ENCODE measurements around the gene ELMO1. TPM values are rescaled to one million over a fixed set of nuclear protein-coding genes. Genes with fewer than 3 reads are reported as not detected.
A peak's percentile ranks its signal among the peaks of the same experiment; 100 is the strongest.

Gene ELMO1
- total RNA-seq, 1 donor from 2014 or later = 66.1 TPM

- Mint-ChIP-seq H3K27ac (peak overlapping the region; percentile 26), H3K36me3 (ENCODE audit: insufficient read depth) (peaks cover 9% of the 10 kb centered on the region)
These were observed 38.1 kb downstream of the ELMO1 start for GRCh38 chr7:37410305-37411229.

DNA sequence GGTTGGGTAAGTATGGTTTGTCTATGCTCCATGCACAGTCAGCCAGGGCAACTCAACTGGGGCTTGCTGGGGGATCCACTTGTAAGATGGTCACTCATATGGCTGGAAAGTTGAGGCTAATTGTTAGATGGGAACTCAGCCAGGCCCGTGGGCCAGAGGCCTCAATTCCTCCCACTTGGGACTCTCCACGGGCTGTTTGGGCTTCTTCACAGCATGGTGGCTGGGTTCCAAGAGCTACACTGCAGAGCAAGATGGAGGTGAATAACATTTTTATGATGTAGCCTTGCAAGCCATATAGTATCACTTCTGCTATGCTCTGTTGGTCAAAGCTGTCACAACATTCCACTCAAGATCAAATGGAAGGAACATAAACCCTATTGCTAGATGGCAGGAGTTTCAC is 39.2 kb downstream of the ELMO1 start:
- peaks cover 4% of the 10 kb centered on the region for H3K9me3 Mint-ChIP-seq (ENCODE audit: low read depth)
- peaks cover 46% of the 10 kb centered on the region for H3K4me1 Mint-ChIP-seq (ENCODE audit: low read depth)
- no peak overlapping the region for H3K4me3 Mint-ChIP-seq (ENCODE audit: low read depth)
- TF ChIP-seq CTCF (IDR thresholded peaks at IDR 0.05; ENCODE audit: unreplicated experiment) = no peak
- peaks cover 7% of the 10 kb centered on the region for H3K36me3 Mint-ChIP-seq (ENCODE audit: insufficient read depth)
- H3K27ac Mint-ChIP-seq = peak overlapping the region; percentile 40
- H3K27me3 Mint-ChIP-seq = no peaks in the 10 kb centered on the region
- DNase-seq (ENCODE audit: low spot score, unreplicated experiment) = no peak

More at GRCh38 chr7:37410305-37411229, 38.1 kb downstream of the ELMO1 start:
- H3K4me3 Mint-ChIP-seq (ENCODE audit: low read depth) = no peak overlapping the region
- peaks cover 4% of the 10 kb centered on the region for H3K9me3 Mint-ChIP-seq (ENCODE audit: low read depth)
- TF ChIP-seq CTCF (IDR thresholded peaks at IDR 0.05; ENCODE audit: unreplicated experiment) = no peak
- no peak for DNase-seq (ENCODE audit: low spot score, unreplicated experiment)
- peaks cover 42% of the 10 kb centered on the region for H3K4me1 Mint-ChIP-seq (ENCODE audit: low read depth)
- H3K27me3 Mint-ChIP-seq = no peaks in the 10 kb centered on the region

GRCh38 chr7:37408291-37409228 is 40.1 kb downstream of the ELMO1 start:
- H3K36me3 Mint-ChIP-seq (ENCODE audit: insufficient read depth) = peaks cover 6% of the 10 kb centered on the region
- TF ChIP-seq CTCF (IDR thresholded peaks at IDR 0.05; ENCODE audit: unreplicated experiment) = no peak
- no peaks in the 10 kb centered on the region for H3K27me3 Mint-ChIP-seq
- peaks cover 4% of the 10 kb centered on the region for H3K9me3 Mint-ChIP-seq (ENCODE audit: low read depth)
- no peak for DNase-seq (ENCODE audit: low spot score, unreplicated experiment)
- H3K4me1 Mint-ChIP-seq (ENCODE audit: low read depth) = peaks cover 45% of the 10 kb centered on the region
- peak overlapping the region; percentile 2 for H3K4me3 Mint-ChIP-seq (ENCODE audit: low read depth)
- H3K27ac Mint-ChIP-seq = peak overlapping the region; percentile 95

DNA sequence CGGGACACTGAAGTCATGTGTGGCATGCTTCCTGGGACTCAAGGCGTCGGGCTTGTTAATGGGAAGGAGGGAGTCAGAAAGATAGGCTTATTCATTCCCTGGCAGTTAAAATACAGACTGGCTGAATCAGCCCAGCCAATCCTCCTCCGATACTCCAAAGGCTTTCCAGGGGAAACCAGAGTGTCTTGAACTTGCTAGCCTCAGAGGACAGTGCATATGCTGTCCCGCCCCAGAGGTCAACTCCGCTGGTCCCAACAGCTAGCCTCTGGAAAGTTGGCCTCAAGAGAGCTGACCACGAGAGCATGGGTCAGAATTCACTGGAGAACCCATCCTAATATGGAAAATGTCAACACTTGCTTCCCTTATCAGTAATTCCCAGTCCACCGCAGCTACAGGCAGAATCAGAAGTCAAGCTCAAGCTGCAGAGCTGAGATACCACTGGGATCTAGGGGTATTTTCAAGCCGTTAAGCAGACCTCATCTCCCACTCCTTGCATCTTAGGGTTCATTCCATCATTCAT is 43.0 kb downstream of the ELMO1 start:
- Mint-ChIP-seq H3K9me3 (ENCODE audit: low read depth) (no peaks in the 10 kb centered on the region), H3K27me3 (no peaks in the 10 kb centered on the region), H3K4me1 (ENCODE audit: low read depth) (peaks cover 45% of the 10 kb centered on the region), H3K27ac (peak overlapping the region; percentile 87), H3K36me3 (ENCODE audit: insufficient read depth) (no peaks in the 10 kb centered on the region), H3K4me3 (ENCODE audit: low read depth) (no peak overlapping the region)
- DNase-seq (ENCODE audit: low spot score, unreplicated experiment) = no peak
- no peak for TF ChIP-seq CTCF (IDR thresholded peaks at IDR 0.05; ENCODE audit: unreplicated experiment)

GRCh38 chr7:37405128-37405527 is 43.5 kb downstream of the ELMO1 start:
- H3K36me3 Mint-ChIP-seq (ENCODE audit: insufficient read depth) = no peaks in the 10 kb centered on the region
- no peaks in the 10 kb centered on the region for H3K9me3 Mint-ChIP-seq (ENCODE audit: low read depth)
- TF ChIP-seq CTCF (IDR thresholded peaks at IDR 0.05; ENCODE audit: unreplicated experiment) = no peak
- H3K4me3 Mint-ChIP-seq (ENCODE audit: low read depth) = no peak overlapping the region
- no peak for DNase-seq (ENCODE audit: low spot score, unreplicated experiment)
- H3K4me1 Mint-ChIP-seq (ENCODE audit: low read depth) = peaks cover 46% of the 10 kb centered on the region
- no peaks in the 10 kb centered on the region for H3K27me3 Mint-ChIP-seq
- peak overlapping the region; percentile 87 for H3K27ac Mint-ChIP-seq
